ENCODE measurements around the gene F7.

DNA sequence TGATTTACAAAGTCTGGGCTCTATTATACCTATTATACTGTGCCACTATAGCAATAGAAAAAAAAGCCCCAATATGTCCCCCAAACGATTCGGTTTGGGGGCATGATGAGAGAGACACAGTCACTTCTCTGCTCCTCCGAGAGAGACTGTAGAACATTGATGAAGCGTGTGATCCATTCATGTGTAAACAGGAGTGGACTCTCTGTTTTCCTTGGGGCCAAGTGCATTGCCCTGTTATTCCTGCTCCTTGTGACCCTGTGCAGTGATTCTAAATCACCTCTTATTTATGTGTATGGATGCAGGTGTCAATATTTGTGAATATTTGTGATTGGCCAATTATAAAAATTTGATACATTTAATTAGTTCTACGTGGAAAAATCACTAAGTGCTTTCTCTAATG is 34.0 kb downstream of the F7 start:
- TF ChIP-seq, protein P1, sequence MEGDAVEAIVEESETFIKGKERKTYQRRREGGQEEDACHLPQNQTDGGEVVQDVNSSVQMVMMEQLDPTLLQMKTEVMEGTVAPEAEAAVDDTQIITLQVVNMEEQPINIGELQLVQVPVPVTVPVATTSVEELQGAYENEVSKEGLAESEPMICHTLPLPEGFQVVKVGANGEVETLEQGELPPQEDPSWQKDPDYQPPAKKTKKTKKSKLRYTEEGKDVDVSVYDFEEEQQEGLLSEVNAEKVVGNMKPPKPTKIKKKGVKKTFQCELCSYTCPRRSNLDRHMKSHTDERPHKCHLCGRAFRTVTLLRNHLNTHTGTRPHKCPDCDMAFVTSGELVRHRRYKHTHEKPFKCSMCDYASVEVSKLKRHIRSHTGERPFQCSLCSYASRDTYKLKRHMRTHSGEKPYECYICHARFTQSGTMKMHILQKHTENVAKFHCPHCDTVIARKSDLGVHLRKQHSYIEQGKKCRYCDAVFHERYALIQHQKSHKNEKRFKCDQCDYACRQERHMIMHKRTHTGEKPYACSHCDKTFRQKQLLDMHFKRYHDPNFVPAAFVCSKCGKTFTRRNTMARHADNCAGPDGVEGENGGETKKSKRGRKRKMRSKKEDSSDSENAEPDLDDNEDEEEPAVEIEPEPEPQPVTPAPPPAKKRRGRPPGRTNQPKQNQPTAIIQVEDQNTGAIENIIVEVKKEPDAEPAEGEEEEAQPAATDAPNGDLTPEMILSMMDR (IDR thresholded peaks at IDR 0.05), result no peak
- TF ChIP-seq POLR2A (IDR thresholded peaks at IDR 0.05) (no peak), POLR2AphosphoS5 (IDR thresholded peaks at IDR 0.05) (no peak)
